K562 treated with DMSO at 1 percent for 4 hours (cell line): Measurements from ENCODE around the gene RAB3C. TPM values are rescaled to one million over a fixed set of nuclear protein-coding genes. Genes with fewer than 3 reads are reported as not detected.

Experiments used
- total RNA-seq: library from RNA; unstranded; fragments of 300-600 nt; gene quantifications from 2 replicates; pipeline ENCODE4 v1.2.3, GENCODE V29; 2022; ENCODE audit not compliant: insufficient read depth

The RAB3C gene, protein sequence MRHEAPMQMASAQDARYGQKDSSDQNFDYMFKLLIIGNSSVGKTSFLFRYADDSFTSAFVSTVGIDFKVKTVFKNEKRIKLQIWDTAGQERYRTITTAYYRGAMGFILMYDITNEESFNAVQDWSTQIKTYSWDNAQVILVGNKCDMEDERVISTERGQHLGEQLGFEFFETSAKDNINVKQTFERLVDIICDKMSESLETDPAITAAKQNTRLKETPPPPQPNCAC
- not detected in 2 replicates for total RNA-seq

DNA sequence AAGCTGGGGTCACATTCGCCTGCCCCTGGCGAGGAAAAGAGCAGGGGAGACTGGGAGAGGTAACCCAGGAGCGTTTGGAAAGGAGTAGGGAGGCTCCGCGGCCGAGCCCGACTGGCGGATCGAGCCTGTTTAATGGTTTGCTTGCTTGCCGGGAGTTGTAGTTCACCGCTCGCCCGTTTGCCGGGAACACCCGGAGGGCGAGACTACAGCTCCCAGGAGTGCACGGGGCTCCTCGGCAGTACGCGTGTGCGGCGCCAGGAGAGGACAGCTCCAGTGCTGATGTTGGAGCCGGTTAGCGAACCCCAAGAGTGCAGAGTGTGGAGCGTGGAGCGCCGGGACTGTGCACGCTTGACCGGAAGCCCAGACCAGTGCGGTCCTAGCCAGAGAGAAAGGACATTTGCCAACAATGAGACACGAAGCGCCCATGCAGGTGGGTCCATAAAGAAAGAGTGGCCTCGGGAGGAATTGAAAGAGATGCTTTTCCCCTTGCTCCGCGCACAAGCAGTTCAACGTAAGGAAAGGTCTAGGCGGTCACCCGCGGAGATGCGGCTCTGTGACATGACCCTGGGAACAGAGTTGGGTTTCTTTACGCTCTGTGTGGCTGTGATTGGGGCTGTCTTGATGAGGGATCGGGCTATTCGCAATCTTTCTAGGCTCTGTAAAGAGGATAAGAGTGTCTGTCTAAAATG lies at the start of gene RAB3C:
RAB3C (plus strand) TSS at position 273 of the 689 bp plus-strand sequence; CDS start at position 407, 134 bp downstream.

Other genes with a start within 250 kb of the RAB3C start
- gene PLK2, start 123.0 kb upstream of the RAB3C start, total RNA-seq, result not detected in 2 replicates
- gene GAPT, start 91.6 kb upstream of the RAB3C start, total RNA-seq, result not detected in 2 replicates